KG1 (cell line): ENCODE measurements around the gene NUP43.
"Not testable (repeated sequence)": the region's sequence is repeated elsewhere in the genome, so short reads cannot be mapped to it uniquely, and the experiment has no call there.

Source experiments
- DNase-seq: peaks from one replicate; lab custom pipeline; 2025; lab: John Stamatoyannopoulos, UW

The NUP43 gene

GRCh38 chr6:149746147-149746946, at the start of gene NUP43:
Gene NUP43, minus strand, starts transcription at chr6:149746529. Its CDS starts 34 bp downstream, at chr6:149746495.
- peak; percentile 96 for DNase-seq

GRCh38 chr6:149783551-149783950, 37.2 kb upstream of the NUP43 start:
- DNase-seq = no peak

- no peak for DNase-seq
Observed at GRCh38 chr6:149782337-149782736, 36.0 kb upstream of the NUP43 start.

- DNase-seq = no peak
Observed at GRCh38 chr6:149781715-149782114, 35.4 kb upstream of the NUP43 start.

- no peak for DNase-seq
Observed at GRCh38 chr6:149779644-149779963, 33.3 kb upstream of the NUP43 start.

- DNase-seq = no peak
Observed at GRCh38 chr6:149777624-149778023, 31.3 kb upstream of the NUP43 start.

GRCh38 chr6:149771925-149772324, 25.6 kb upstream of the NUP43 start:
- no peak for DNase-seq

- no peak for DNase-seq
Observed at GRCh38 chr6:149771185-149771584, 24.9 kb upstream of the NUP43 start.

- DNase-seq = no peak
Observed at GRCh38 chr6:149769676-149770075, 23.3 kb upstream of the NUP43 start.

GRCh38 chr6:149766156-149766769, 19.9 kb upstream of the NUP43 start:
- DNase-seq = no peak

- DNase-seq = no peak
Observed at GRCh38 chr6:149763866-149764265, 17.5 kb upstream of the NUP43 start.

GRCh38 chr6:149761438-149761837, 15.1 kb upstream of the NUP43 start:
- no peak for DNase-seq

GRCh38 chr6:149756261-149756636, 9.9 kb upstream of the NUP43 start:
- no peak for DNase-seq

- no peak for DNase-seq
Observed at GRCh38 chr6:149755300-149756260, 9.3 kb upstream of the NUP43 start.

- DNase-seq = no peak
Observed at GRCh38 chr6:149754548-149754947, 8.2 kb upstream of the NUP43 start.

GRCh38 chr6:149753374-149753637, 7.0 kb upstream of the NUP43 start:
- DNase-seq = not testable (repeated sequence)

- no peak for DNase-seq
Observed at GRCh38 chr6:149752600-149753373, 6.5 kb upstream of the NUP43 start.

- not testable (repeated sequence) for DNase-seq
Observed at GRCh38 chr6:149751920-149752319, 5.6 kb upstream of the NUP43 start.

GRCh38 chr6:149751239-149751638, 4.9 kb upstream of the NUP43 start:
- DNase-seq = no peak

- no peak for DNase-seq
Observed at GRCh38 chr6:149750136-149750609, 3.8 kb upstream of the NUP43 start.

- DNase-seq = peak; percentile 88
Observed at GRCh38 chr6:149749594-149750135, 3.3 kb upstream of the NUP43 start, which contains the start of gene PCMT1. Gene PCMT1, plus strand, starts transcription at chr6:149749741. Its CDS starts 161 bp downstream, at chr6:149749902.
